ENCODE data around the gene P2RX1.

The P2RX1 gene

GRCh38 chr17:3879186-3879585 lies 37.1 kb downstream of the P2RX1 start:
- TF ChIP-seq CTCF (IDR thresholded peaks at IDR 0.05; ENCODE audit: low read depth, low read length) (no peak), MYC (IDR thresholded peaks at IDR 0.05; ENCODE audit: low read depth, low read length) (no peak), POLR2A (IDR thresholded peaks at IDR 0.05; ENCODE audit: extremely low read depth, insufficient read length) (no peak), MAX (IDR thresholded peaks at IDR 0.05; ENCODE audit: low read depth, low read length) (no peak)
- DNase-seq (ENCODE audit: low read depth) = no peak
- no peak overlapping the region for H3K4me3 ChIP-seq (ENCODE audit: low read depth, low read length)

GRCh38 chr17:3877220-3877619 lies 39.0 kb downstream of the P2RX1 start:
- no peak for DNase-seq (ENCODE audit: low read depth)
- TF ChIP-seq POLR2A (IDR thresholded peaks at IDR 0.05; ENCODE audit: extremely low read depth, insufficient read length) (no peak), CTCF (IDR thresholded peaks at IDR 0.05; ENCODE audit: low read depth, low read length) (no peak), MAX (IDR thresholded peaks at IDR 0.05; ENCODE audit: low read depth, low read length) (no peak)
- no peak overlapping the region for H3K4me3 ChIP-seq (ENCODE audit: low read depth, low read length)

- DNase-seq (ENCODE audit: low read depth) = no peak
- TF ChIP-seq MAX (IDR thresholded peaks at IDR 0.05; ENCODE audit: low read depth, low read length) (no peak), CTCF (IDR thresholded peaks at IDR 0.05; ENCODE audit: low read depth, low read length) (no peak), MYC (IDR thresholded peaks at IDR 0.05; ENCODE audit: low read depth, low read length) (no peak), POLR2A (IDR thresholded peaks at IDR 0.05; ENCODE audit: extremely low read depth, insufficient read length) (no peak)
Measured at GRCh38 chr17:3875317-3875716, 40.9 kb downstream of the P2RX1 start.

GRCh38 chr17:3873862-3874261 lies 42.4 kb downstream of the P2RX1 start:
- TF ChIP-seq POLR2A (IDR thresholded peaks at IDR 0.05; ENCODE audit: extremely low read depth, insufficient read length) = no peak
- TF ChIP-seq CTCF (IDR thresholded peaks at IDR 0.05; ENCODE audit: low read depth, low read length) = no peak
- no peak for TF ChIP-seq MAX (IDR thresholded peaks at IDR 0.05; ENCODE audit: low read depth, low read length)
- DNase-seq (ENCODE audit: low read depth) = no peak

More at GRCh38 chr17:3875317-3875716, 40.9 kb downstream of the P2RX1 start:
- H3K4me3 ChIP-seq (ENCODE audit: low read depth, low read length) = no peak overlapping the region

GRCh38 chr17:3870871-3871306 lies 45.4 kb downstream of the P2RX1 start:
- H3K4me3 ChIP-seq (ENCODE audit: low read depth, low read length) = no peak overlapping the region
- TF ChIP-seq POLR2A (IDR thresholded peaks at IDR 0.05; ENCODE audit: extremely low read depth, insufficient read length) (no peak), MAX (IDR thresholded peaks at IDR 0.05; ENCODE audit: low read depth, low read length) (no peak), CTCF (IDR thresholded peaks at IDR 0.05; ENCODE audit: low read depth, low read length) (no peak), MYC (IDR thresholded peaks at IDR 0.05; ENCODE audit: low read depth, low read length) (no peak)
- no peak for DNase-seq (ENCODE audit: low read depth)

More at GRCh38 chr17:3873862-3874261, 42.4 kb downstream of the P2RX1 start:
- H3K4me3 ChIP-seq (ENCODE audit: low read depth, low read length) = no peak overlapping the region

- no peak for TF ChIP-seq MYC (IDR thresholded peaks at IDR 0.05; ENCODE audit: low read depth, low read length)
- TF ChIP-seq CTCF (IDR thresholded peaks at IDR 0.05; ENCODE audit: low read depth, low read length) = no peak
- no peak for TF ChIP-seq MAX (IDR thresholded peaks at IDR 0.05; ENCODE audit: low read depth, low read length)
- no peak for TF ChIP-seq POLR2A (IDR thresholded peaks at IDR 0.05; ENCODE audit: extremely low read depth, insufficient read length)
- no peak for DNase-seq (ENCODE audit: low read depth)
- no peak overlapping the region for H3K4me3 ChIP-seq (ENCODE audit: low read depth, low read length)
Measured at GRCh38 chr17:3867606-3868005, 48.7 kb downstream of the P2RX1 start.
